Mucosa of descending colon (tissue), 3 donors: ENCODE measurements around the gene WDR87. TPM values are rescaled to one million over a fixed set of nuclear protein-coding genes. Genes with fewer than 3 reads are reported as not detected.

ENCODE experiments used
- ATAC-seq: fragments of 200-7000 bp; cut with Tn5 transposase; one replicate; pipeline ENCODE4 v1.9.1; 2020; ENCODE audit warnings: mild to moderate bottlenecking, moderate library complexity
- DNase-seq, 3 donors: peaks; one replicate each; pipeline ENCODE4 v3.0.0-alpha.2; 2020
- H3K36me3 ChIP-seq: fragments of 200-600 bp; one replicate; pipeline ENCODE4 v1.8.0; 2021; ENCODE audit warnings: low read depth, mild to moderate bottlenecking
- H3K4me1 ChIP-seq: fragments of 200-600 bp; one replicate; pipeline ENCODE4 v1.8.0; 2021; ENCODE audit warnings: low read depth, mild to moderate bottlenecking
- H3K4me3 ChIP-seq: fragments of 200-600 bp; one replicate; pipeline ENCODE4 v1.8.0; 2021; ENCODE audit warnings: mild to moderate bottlenecking
- H3K9me3 ChIP-seq: fragments of 200-600 bp; one replicate; pipeline ENCODE4 v1.8.0; 2021; ENCODE audit warnings: mild to moderate bottlenecking
- intact Hi-C, 2 donors: fragments of 100-400 bp; cut with DNase I in 1 of 2; cut with micrococcal nuclease in 1 of 2; formaldehyde crosslinking; loops; one replicate each; pipeline versions ENCODE4 v1.11.0 to v1.11.1; 2022; cut with DNase I, micrococcal nuclease
- long read RNA-seq, 2 donors: library from polyadenylated mRNA; unstranded; transcript quantifications; one replicate each; pipeline ENCODE4 v2.0.0, GENCODE V29; 2019 to 2021
- total RNA-seq, 3 donors: library from RNA; stranded (reverse); fragmentation: NEBNext Ultra II Directional in 2 of 3; extraction: Animal tissue kit (Norgen Biotek cat#: 25700) in 2 of 3; gene quantifications; one replicate each; pipeline versions ENCODE4 v1.2.1 to v1.2.4, GENCODE V29; 2021 to 2023
- TF ChIP-seq, protein P1 (sequence below): fragments of 200-600 bp; IDR thresholded peaks from one replicate; pipeline ENCODE4 v1.8.0; 2022; ENCODE audit warnings: antibody characterized with exemption, mild to moderate bottlenecking
- donor health status: DM: no; HTN: no; CAD: no; lungs with moderate emphysema.
- donor health status: DM: no; HTN: no; CAD: no.
- donor health status: DM: no; HTN: yes; CAD: no.

Gene WDR87
- total RNA-seq, result not detected
- long read RNA-seq, donor 1, result 0 reads
- long read RNA-seq, donor 2, result 0 reads

DNA sequence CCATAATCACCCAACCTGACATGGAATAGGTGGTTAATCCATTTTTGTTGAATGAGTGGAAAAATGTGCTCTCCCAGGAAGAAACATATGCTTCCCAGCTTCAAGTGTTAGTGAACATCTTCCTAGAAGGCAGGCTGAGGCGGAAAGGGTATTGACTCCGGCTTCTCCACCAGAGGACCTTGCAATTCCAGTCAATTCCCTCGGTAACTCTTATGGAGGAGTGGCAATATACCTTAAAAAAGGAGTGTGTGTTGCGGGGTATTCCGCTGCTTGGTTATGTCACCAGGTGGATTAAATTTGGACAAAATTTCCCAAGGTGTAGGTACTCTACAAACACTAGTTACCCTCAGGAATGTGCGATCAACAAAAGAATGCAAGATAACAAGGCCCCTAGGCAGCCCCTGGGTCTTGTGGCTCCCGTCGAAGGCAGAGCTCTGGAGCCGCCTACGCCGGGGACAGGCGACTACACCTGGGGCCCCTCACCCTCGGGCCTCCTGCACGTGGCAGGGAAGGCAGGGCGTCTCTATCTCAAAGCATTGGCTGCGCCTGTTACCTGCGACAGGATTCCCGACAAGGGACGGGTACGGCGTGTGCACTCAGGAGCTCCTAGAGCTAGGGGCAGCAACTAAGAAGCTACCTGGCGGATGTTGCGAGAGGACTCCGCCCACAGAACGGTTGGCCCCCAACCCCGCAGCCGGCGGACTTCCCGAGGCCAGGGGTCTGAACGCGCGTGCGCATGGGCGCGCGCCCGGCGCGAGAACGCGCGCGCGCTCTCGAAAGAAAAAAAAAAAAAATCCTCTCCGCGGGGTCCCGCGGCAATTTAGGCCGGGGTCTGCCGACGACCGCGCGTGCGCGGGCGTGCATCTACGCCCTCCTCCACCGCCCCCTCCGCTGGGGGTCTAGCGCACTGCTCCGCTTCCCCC, at the start of gene WDR87:
TSS of gene WDR87 (minus strand) at position 649 of the 923 bp plus-strand sequence. CDS start 8,355 bp downstream, outside the sequence.
- Histone ChIP-seq H3K36me3 (no peaks in the 10 kb centered on the region), H3K4me3 (peak within 1 kb of the TSS; percentile 86), H3K9me3 (no peaks in the 10 kb centered on the region), H3K4me1 (peaks cover 14% of the 10 kb centered on the region)
- TF ChIP-seq, protein P1, sequence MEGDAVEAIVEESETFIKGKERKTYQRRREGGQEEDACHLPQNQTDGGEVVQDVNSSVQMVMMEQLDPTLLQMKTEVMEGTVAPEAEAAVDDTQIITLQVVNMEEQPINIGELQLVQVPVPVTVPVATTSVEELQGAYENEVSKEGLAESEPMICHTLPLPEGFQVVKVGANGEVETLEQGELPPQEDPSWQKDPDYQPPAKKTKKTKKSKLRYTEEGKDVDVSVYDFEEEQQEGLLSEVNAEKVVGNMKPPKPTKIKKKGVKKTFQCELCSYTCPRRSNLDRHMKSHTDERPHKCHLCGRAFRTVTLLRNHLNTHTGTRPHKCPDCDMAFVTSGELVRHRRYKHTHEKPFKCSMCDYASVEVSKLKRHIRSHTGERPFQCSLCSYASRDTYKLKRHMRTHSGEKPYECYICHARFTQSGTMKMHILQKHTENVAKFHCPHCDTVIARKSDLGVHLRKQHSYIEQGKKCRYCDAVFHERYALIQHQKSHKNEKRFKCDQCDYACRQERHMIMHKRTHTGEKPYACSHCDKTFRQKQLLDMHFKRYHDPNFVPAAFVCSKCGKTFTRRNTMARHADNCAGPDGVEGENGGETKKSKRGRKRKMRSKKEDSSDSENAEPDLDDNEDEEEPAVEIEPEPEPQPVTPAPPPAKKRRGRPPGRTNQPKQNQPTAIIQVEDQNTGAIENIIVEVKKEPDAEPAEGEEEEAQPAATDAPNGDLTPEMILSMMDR, result no peak
- peak; percentile 55 to 80 (median 73) for DNase-seq
- ATAC-seq, result peak; percentile 50
- intact Hi-C loops, result loop anchor here in 1 of 2 donors (10.0 kb wide), 1 partner anchor 79 kb away; no protein-coding TSS in a partner anchor

DNA sequence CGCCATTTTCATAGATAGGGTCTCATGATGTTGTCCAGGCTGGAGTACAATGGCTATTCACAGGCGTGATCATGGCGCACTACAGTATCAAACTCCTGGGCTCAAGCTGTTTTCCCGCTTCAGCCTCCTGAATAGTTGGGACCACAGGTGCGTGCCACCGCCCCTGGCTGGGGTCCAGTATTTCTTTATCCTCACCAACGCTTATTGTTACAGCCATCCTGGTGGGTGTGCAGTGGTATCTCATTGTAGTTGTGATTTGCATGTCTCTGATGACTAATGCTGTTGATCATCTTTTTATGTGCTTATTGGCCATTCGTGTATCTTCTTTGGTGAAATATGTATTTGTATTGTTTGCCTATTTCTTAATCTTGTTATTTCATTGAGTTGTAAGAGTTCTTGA, 49.6 kb upstream of the WDR87 start:
- Histone ChIP-seq H3K4me3 (no peak overlapping the region), H3K36me3 (no peaks in the 10 kb centered on the region), H3K4me1 (peaks cover 9% of the 10 kb centered on the region), H3K9me3 (no peaks in the 10 kb centered on the region)
- ATAC-seq (no peak), DNase-seq (no peak)
- TF ChIP-seq, protein P1, result no peak
- intact Hi-C loops, result no loop called here

DNA sequence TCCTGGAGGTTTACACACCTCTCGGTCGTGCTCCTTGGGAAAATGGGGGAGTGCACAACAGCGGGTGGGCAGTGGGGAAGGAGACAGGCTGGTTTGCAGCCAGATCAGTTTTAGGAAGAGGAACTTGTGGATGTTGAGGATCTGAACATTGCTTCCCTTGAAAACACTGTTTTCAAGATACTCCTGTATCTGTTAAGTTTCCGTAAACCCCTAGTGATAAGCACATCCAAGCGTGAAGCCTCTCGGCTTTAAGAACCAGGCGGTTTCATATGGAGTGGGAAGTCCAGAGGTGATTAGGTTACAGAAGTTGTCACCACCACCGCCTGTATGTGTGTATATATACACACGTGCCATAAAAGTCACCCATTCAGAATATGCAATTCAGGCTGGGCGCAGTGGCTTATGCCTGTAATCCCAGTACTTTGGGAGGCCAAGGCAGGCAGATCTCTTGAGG, 48.1 kb upstream of the WDR87 start:
- Histone ChIP-seq H3K4me3 (no peak overlapping the region), H3K4me1 (peaks cover 9% of the 10 kb centered on the region), H3K36me3 (no peaks in the 10 kb centered on the region), H3K9me3 (no peaks in the 10 kb centered on the region)
- DNase-seq (peak in 1 of 3 donors; percentile 53), ATAC-seq (peak; percentile 86)
- intact Hi-C loops, result no loop called here
- TF ChIP-seq, protein P1, result no peak

DNA sequence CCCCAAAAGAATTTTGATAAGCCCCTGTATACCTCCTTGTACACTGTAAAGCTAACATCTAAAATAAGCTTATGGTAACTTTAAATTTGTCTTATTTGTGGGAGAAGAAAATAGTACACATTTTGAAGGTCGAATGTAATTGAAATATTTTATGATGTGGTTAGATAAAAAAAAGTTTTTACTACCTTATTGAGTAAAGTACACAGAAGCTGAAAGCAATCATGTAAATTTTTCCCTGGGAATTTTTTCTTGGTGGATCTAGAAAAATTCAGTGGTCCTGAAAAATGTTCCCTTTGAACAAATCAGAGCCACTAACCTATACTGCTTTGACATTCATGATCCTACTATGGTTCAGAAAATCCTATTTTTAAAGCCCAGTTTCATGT, 47.5 kb upstream of the WDR87 start:
- ATAC-seq (peak; percentile 38), DNase-seq (no peak)
- intact Hi-C loops, result no loop called here
- no peak overlapping the region for H3K4me3 ChIP-seq
- no peaks in the 10 kb centered on the region for H3K9me3 ChIP-seq
- no peaks in the 10 kb centered on the region for H3K36me3 ChIP-seq
- peaks cover 9% of the 10 kb centered on the region for H3K4me1 ChIP-seq
- TF ChIP-seq, protein P1, result no peak

DNA sequence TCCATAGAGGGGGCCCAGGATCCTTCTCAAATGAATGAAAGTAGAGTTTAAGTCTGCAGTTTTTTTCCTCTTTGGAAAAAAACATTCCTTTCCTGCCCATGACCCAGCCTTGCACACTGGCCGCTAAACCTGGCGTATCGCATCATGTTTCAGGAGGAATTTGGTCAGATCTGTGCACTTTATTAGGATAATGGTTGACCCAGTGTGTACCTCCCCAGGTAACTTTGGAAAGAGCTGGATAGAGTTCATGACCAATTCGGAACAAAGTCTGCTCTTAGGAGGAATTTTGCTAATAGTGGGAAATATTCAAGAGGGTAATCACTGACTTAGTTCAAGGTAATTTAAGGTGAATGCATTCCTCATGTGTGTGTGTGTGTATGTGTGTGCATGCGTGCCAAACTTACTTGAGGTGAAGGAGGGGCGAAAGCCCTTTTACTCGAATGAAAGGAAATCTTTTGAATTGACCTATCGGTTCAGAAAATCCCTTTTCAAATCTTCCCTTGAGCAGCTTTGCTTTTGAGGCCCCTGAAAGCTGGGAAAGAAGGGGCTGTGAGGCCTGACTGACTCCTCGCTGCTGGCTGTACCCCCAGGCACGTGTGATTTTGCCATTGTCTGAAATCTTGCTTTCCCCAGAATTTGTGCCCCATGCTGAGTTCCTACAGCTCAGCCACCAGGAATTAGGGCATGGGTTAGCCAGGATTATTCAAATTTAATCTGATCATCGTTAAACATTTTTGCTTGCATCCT, 47.0 kb upstream of the WDR87 start:
- intact Hi-C loops, result no loop called here

More for the DNA sequence above, 47.0 kb upstream of the WDR87 start:
- no peaks in the 10 kb centered on the region for H3K9me3 ChIP-seq
- H3K4me1 ChIP-seq, result peaks cover 9% of the 10 kb centered on the region
- ATAC-seq, result no peak
- TF ChIP-seq, protein P1, result no peak
- no peak for DNase-seq
- H3K4me3 ChIP-seq, result no peak overlapping the region
- no peaks in the 10 kb centered on the region for H3K36me3 ChIP-seq
